ENCODE measurements around the gene DNM3.
A peak's percentile ranks its signal among the peaks of the same experiment; 100 is the strongest.

The DNM3 gene

DNA sequence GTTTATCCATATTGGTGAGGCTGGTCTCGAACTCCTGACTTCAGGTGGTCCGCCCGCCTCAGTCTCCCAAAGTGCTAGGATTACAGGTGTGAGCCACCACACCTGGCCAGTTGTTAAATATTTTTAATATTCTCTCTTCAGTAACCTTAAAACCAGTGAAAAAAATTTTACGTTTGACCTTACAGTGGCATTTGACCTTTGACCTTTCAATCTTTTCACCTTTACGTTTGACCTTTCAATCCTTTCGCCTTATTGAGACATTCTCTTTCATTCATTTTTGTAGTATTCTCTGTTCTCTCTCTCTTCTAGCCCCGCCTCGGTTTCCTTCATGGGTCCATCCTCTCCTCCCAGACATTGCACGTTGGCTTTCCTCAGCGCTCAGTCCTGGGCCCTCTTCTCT, 277.9 kb downstream of the DNM3 start:
- no peak for DNase-seq

DNA sequence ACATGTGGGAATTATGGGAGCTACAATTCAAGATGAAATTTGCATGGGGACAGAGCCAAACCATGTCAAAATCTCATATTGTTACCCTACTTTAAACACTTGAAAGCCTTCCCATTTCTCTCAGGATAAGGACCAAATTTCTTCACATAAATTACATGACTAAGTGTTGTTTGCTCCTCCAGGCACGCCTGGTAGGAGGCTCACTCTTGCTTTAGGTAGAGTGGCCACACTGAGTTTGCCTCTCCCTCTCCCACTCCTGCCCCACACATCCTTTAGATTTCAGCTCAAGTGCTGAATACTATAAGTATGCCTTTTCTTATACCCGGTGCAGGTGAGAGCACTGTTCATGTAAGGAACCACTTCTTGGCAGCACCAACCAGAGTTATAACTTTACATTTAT, 279.1 kb downstream of the DNM3 start:
- DNase-seq = no peak

DNA sequence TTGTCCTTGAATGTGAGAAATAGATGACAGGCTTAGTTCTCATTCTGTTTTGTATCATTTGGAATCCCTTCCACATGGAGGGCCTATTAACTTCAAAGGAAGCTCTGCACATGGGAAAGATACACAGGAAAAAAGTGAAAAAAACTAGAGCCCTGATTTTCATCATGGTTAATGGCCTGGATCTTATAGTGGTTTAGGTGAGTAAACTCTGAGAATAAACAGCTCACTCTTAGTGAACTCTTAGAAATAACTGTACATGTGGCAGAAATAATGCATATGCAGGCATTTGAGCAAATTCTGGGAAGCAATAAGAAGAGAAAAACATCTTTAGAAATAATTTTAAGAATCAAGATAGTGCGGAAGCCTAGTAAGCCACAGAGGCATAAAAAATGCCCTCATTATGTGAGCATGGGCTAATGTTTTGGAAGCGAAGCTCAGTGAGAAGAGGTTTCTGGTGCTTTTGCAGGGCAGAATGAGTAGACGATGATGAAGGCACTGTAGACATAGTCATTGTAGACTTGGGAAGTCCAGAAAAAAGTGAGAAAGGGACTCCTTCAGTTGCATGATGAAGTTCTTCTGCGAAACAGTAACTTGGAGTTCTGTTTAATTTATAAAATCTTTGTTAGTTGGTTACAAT, 279.9 kb downstream of the DNM3 start:
- no peak for DNase-seq

DNA sequence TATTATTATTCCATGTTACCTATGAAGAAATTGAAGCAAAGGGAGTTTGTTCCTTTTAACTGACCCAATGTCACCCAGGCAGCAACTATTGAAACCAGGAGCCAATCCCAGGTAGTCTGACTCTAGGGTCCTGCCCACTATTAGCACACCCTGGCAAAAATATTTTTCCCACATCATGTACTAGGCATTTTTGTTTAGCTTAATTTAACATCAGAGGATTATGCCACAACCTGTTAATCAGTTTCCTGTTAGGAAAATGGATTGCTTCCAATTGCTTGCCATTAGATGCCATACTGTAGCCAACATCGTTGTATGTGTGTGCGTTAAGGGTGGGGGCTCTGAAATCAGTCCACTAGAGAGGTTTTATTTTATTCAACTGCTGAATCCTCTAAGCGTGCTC, 281.1 kb downstream of the DNM3 start:
- DNase-seq = no peak

DNA sequence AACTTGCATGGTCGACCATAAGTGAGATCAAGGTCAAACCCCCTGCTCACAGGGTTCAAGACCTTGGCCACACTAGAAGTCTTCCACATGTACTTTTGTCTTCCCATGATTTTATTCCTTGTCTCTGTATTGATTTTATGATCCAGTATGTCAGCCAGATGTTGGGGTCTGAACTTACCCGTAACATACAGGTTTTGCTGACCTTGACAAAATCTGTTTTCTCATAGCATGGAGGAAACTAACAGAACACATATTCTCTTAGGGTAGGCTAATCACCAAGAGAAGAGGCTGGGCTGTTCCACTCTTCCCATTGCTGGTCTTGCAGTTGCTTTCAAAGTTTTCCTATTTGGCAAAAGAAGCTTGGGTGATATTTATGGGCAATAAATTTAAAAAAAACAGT, 284.0 kb downstream of the DNM3 start:
- no peak for DNase-seq

DNA sequence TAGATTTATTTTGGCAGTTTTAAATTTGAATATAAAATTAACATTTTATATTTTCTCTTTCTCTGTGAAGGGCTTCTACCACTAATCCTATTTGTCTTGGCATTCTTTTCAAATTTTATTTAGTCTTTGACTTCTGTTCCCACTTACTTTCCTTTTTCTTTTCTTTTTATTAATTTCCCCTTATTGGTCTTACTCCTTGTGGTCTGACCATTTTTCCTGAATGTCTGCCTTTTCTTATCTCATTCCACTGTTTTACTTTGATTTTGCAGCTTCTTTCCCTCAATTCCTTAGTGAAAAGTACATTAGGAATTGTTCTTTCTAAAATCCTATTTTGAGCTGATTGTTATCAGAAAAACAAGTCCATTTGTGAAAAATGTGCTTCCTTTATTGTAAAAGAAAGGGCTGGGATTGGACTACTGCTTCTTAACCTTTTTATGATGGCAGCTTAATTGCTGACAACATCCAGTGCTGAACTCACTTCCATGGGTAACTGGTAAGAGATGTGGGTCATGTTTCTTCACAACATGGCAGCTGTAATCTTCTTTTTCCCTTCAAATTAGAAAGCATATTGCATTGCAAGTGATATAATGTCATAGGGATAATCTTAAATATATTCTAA, 284.6 kb downstream of the DNM3 start:
- no peak for DNase-seq

DNA sequence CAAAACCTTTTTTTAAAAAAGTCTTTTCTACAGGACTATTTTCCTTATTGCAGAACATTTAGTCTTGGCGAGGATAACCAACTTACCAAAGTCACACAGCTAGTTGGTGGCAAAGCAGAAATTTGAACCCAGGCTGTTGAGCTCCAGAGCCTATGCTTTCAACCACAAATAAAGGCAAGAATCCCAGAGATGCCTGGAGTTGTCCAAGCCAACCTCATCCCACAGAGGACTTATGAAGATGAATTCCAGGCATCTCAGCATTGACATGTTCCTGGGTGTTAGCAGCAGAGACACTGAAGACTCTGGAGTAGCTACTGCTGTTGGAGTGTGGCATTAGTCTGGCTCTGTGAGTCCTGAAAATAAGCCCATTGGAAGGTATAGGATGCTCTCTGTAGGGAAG, 291.5 kb downstream of the DNM3 start:
- no peak for DNase-seq

DNA sequence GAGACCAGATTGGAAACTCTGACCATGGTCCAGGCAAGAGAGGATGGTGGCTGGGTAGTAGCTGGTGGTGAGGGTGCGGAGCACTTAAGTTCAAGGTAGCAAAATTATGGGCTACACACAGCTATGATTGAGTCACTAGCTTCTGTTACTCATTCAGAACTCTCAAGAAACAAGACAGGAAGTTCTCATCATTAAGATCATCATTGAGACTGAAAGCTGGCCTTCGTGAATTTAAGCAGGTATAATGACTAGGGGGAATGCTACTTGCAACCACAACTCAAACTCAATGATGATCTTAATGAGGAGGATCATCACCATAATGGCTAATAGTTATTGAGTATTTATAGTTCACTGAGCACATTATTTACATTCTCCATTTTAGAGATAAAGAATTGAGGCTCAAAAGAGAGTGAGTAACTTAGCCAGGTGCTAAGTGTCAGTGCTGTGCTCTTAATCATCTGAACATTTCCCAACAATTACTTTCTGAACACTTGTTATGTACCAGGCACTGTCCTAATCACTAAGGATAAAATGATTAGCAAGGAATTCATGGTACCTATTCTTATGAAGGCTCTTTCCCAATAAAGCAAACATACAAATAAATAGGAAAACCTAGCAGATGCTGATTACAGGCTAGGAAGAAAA, 292.9 kb downstream of the DNM3 start:
- no peak for DNase-seq

DNA sequence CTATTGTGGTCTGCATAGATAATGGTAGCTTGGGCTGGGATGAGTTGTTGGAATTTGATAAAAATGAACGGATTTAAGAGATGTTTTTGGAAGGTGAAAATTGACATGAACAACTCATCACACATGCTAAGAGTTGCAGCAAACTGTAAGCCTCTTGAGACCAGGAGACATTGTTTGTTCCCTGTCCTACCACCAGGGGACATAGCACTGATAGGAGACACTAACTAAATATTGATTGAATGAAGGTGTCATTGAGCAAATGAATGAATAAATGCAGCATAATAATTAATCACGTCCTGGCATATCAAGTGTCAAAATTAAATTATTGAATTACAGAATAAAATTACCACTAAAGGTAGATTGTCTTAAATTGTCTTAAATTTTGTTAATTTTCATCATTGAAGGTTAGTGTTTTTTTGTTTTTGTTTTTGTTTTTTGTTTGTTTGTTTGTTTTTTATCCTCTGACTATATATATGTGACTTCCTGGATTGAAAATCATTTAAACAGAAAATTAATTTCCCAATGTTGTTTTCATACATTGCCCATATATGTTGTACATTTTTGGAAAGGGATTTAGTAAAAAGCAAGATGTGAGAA, 293.9 kb downstream of the DNM3 start:
- peak; percentile 41 for DNase-seq

DNA sequence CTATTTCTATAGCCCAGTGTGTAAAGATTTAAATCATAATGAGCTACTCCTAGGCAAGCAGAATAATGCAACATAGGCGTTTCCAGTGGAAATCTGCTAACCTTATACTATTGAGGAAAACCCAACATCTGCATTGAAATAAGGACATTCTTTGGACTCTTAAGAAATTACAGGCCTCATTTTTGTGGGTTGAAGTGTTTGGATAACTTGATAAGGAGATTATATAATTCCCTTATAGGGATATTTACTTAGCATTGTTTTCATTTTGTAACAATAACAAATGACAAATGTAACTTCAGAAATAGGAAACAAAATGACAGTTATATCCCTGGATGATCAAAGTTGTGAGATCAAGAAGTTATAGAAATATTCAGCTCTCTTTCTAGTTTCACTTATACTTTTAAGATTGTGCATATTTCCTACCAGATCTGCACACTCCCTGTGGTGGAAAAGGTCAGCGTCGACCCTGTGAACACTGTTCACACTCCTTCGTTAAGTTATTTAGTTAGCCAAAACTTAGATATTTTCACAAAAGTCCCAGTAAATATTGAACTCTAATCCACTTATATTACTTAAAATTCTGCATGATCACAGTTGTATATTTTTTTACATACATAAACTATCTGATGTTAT, 294.8 kb downstream of the DNM3 start:
- DNase-seq = no peak

DNA sequence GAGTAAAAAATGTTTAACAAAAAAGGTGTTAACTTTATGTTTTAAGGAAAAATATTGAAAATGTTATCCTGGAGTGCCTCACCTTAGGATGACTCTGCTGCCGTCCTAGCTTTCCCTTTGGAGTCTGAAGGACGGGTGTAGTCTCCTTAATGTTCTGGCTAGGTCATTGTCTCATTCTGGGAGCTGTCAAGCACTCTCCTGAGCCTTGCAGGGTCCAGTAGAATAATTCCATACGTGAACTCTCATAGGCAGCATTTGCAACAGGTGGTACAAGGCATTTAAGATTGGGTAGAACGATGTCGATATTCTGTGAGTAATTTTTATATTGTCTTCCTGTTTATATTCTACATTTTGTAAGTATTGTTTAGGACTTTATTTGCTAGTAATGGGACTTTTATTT, 295.6 kb downstream of the DNM3 start:
- DNase-seq = no peak

DNA sequence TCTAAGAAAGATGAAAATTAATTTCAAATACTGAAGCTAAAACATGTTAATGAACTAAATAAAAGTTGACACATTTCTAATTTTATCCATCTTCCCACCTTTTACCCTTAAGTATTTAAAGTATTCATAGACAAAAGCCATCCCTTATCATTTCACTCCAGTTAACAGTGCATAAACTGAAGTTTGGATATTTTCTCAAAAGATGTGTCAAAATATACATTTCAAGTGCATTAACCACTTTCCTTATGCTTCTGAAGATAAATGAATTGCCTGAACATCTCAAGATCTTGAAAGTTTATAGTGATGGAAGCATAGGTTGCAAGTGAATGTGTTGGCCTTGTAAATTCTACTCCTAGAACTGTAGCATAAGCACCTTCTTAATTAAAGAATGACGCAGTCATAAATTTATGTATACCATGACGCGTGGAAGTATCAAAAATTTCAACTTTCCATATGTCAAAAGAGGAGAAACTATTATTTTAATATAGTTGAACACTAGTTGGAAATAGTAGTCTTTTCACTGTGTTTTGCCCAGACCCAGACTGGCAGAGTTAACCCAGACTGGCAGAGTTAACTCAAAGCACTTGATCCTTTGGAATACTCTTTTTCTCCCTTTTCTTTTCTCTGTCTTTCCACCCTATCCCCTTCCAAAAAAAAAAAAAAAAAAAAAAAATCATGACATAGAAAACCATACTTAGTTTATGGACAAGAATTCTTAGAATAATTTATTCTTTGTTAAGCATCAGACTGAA, 296.6 kb downstream of the DNM3 start:
- DNase-seq = no peak

DNA sequence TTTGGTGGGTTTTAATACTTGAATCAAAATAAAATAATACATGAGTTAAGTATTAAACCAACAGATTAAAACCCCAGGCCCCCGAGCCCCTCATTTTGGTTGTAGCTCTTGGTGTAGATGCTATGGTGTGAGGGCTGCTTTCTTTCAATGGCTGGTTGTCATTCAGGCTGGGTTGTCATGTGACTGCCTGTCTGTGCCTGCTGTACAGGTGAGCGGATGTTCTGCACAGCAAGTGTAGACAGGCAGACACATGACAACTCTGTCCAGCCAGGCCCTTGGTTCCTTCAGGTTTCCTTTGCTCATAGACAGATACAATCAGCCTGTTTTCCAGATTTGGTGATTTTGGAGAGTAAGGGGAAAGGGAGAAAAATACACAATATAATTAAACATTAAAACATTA, 297.3 kb downstream of the DNM3 start:
- no peak for DNase-seq

DNA sequence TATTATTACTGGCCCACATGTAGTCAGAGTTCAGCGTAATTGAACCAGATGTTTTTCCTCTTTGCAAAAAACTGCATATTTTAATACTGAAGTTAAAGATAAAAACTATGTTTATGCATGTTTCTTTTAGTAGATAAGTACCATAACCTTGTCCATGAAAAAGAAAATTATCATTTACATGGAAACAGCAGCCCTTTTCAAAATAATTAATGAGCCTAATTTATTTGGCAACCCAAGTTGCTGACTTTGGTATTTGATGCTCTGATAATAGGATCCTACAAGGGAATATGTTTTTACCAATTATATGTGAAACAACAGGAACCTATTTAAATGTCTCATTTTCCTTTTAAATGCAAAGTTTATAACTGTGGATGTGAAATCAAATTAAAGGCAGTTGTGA, 297.9 kb downstream of the DNM3 start:
- DNase-seq = no peak

DNA sequence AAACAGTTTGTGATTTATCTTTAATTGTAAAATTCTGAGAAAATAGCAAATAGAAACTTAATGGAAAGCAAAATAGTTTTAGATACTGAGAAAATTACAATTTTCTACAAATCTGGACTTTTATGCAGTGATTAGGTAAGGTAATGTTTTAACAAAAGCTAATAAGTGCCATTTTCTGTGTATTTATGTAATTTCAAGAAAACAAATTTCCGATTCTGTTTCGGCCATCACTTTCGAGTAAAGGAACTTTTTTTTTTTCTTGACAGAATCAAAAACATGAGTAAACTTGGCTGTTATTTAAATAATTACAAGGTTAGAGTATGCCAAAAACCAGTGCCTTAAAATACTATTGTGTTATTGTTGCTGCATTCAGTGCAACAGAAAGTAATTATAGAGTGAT, 298.8 kb downstream of the DNM3 start:
- DNase-seq = no peak

DNA sequence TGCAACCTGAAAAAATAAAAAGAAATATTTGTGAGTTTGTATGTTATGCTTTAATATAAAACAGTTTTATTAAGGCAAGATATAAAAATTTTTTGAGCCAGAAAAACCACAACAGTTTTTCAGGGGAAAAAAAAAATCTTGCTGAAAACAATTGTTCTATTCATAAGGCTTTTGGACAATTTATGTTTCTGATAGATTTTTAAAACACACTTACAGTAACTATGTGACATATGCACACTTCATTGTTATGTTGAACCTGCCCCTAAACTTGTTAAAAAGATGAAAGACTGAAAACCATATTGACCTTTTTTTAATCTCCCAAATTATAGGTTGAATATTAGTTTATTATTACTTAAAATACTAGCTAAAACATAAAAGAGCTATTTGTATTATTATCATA, 299.3 kb downstream of the DNM3 start:
- DNase-seq = no peak

DNA sequence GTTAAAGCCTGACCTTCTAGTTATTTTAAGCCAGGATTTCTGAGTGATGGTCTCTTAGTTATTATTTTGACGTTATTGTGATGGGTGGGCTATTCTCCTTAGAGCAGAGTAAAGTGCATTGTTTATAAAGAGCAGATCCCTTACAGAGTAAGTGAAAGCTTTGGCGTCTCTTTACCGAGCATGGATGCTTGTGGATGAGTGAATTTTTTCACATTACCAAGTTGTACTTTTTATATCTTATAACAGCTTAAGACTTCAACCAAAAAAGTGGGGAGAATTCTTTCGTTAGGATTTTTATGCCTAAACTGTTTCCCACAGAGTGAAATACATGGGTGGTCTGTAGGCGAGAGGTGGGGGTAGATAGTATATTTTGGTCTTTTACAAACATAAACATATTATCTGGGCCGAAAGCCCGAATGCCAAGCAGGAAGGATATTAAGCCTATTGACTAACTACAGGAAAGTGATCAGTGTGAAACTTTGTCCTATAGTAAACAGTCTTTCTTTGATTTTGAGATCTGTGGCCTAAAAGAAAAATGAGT, 300.1 kb downstream of the DNM3 start:
- DNase-seq = no peak

DNA sequence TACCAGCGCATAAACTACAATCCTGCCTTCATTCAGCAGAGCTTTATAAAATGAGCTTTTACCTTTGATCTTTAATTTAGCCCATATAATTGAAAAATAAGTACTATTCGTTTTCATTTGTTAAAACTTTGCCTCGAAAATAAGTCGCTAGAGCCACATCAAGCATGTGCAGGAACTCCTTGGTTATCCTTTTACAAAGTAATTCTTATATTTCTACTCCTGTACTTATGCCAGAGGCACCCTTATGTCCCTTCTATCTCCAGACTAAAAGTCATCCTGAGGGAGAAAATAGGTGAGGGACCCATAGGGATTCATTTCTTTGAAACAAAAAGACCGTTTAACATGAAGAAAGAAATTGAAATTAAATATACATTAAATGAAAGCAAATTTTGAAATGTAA, 301.0 kb downstream of the DNM3 start:
- no peak for DNase-seq

DNA sequence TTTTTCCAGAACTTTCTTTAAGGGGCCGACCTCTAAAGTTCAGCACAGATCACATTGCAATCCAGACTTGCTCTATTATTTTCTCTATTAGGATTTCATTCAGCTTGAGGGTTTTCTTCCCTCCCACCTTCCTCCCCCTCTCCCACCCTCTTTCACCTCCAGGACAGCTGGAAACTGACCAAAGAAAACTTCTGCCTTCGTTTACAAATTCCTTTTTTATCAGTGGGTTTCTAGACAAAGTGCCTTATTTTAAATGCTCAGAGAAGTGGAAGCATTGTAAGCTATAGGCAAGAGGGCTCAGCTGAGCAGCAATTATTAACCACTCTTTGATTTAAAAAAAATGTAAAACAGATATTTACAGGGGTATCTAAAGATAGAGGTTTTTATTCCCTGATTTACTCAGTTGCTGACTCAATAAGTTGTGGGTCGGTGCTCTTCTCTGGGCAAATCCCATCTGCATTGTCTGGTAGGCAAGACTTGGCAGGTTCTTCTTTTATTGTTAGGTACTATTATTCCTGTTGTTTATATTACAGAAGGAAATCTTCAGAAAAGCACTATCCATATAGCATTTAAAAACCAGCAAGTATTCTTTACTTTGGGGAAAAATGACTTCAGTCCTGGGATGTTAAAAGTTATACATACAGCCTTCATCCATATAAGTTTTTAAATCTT, 302.2 kb downstream of the DNM3 start:
- DNase-seq = no peak

DNA sequence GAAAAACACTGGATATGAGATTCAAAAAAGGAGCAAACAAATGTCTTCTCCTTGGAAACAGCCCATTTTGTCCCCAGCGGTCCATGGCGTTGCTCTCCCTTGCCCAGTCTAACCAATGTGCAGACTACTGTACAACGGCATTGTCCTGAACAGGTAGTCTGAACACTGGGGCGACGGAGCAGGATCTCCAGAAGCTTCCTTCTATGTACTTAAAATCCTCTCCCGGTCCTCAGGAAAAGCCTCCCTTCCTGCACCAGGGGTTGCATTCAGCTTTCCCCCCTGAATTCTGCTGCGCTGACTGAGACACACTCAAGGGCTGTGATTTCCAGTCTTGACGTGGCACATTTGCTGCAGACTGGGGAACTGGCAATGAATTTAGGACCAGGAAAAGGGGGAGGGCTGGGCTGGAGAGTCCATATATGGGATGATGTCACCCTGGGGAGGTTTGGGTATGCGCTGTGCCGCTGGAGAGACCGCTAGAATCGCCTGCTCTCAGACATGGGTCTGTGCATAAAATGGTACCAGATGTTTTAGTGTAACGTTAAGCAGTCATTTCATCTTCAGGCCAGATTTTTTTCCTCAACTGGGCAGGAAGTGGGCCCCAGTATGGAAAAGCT, 303.3 kb downstream of the DNM3 start:
- no peak for DNase-seq

DNA sequence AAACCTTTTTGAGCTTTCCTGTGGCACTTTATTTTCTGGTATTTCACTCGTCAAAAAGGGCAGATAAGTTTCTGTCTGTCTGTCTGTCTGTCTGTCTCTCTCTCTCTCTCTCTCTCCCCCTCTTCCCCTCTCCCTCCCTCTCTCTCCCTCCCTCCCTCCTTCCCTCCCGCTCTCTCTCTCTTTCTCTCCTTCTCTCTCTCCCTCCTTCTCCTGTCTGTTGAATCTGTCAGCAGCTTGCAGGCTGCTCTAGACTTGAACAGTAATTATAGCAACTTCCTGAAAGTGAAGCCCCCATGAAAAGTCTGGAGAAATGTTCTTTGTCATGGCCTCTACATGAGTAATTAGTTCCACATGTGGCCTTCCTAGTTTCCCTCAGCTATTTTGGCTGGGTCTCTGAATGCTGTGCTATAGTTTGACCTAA, 303.9 kb downstream of the DNM3 start:
- DNase-seq = no peak

DNA sequence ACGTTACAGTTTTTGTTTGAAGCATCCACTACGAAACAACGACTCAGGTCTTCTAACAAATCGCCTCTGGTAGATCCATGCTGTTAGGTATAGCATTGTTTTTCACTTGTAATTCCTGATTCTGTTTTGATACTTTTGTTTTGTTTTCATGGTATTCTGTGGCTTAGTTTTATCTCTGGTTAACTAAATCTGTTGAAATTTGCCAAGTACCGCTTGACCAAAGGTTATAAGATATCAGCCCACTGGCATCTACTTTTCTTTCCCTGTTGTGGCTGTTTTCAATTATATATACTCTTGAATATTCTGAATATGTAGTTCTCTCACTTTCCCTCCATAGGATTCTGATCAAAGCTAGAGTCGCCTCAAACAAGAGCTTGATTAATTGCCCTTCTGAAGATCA, 304.4 kb downstream of the DNM3 start:
- no peak for DNase-seq

Measured in hematopoietic multipotent progenitor cell treated with erythropoietin and hydrocortisone succinate and interleukin-3 and kit ligand, for 8 days (in vitro differentiated cells).